GM10847 (cell line): Measurements from ENCODE around the gene P2RY2.

Experiments used
- POLR2A ChIP-seq: IDR thresholded peaks from 2 replicates; pipeline ENCODE4 v1.6.1; 2011; ENCODE audit not compliant: insufficient read length; ENCODE audit errors: extremely low read depth

Gene P2RY2

GRCh38 chr11:73242251-73243092, 24.4 kb downstream of the P2RY2 start:
- TF ChIP-seq POLR2A = no peak

- no peak for TF ChIP-seq POLR2A
Observed at GRCh38 chr11:73243093-73243485, 25.0 kb downstream of the P2RY2 start.

- no peak for TF ChIP-seq POLR2A
Observed at GRCh38 chr11:73244589-73245240, 26.6 kb downstream of the P2RY2 start.

- TF ChIP-seq POLR2A = no peak
Observed at GRCh38 chr11:73245461-73245860, 27.4 kb downstream of the P2RY2 start.

- TF ChIP-seq POLR2A = no peak
Observed at GRCh38 chr11:73246303-73246702, 28.2 kb downstream of the P2RY2 start.

GRCh38 chr11:73248526-73249185, 30.6 kb downstream of the P2RY2 start:
- no peak for TF ChIP-seq POLR2A

GRCh38 chr11:73249304-73249703, 31.2 kb downstream of the P2RY2 start:
- TF ChIP-seq POLR2A = no peak

GRCh38 chr11:73249853-73250783, 32.0 kb downstream of the P2RY2 start:
- no peak for TF ChIP-seq POLR2A

GRCh38 chr11:73252577-73253191, 34.6 kb downstream of the P2RY2 start:
- no peak for TF ChIP-seq POLR2A

GRCh38 chr11:73257342-73258103, 39.4 kb downstream of the P2RY2 start:
- no peak for TF ChIP-seq POLR2A

GRCh38 chr11:73258104-73259035, 40.3 kb downstream of the P2RY2 start:
- no peak for TF ChIP-seq POLR2A

- TF ChIP-seq POLR2A = no peak
Observed at GRCh38 chr11:73259406-73260126, 41.5 kb downstream of the P2RY2 start.
